NB4 (cell line): ENCODE results near the gene SPP2.
A peak's percentile ranks its signal among the peaks of the same experiment; 100 is the strongest.

Experiments used
- DNase-seq: peaks from one replicate; pipeline ENCODE4 v3.0.0; 2010; ENCODE audit warnings: low read depth
- H3K4me3 ChIP-seq: one replicate; pipeline ENCODE4 v1.5.1; 2011; ENCODE audit warnings: mild to moderate bottlenecking, low read depth, low read length, moderate library complexity
- MYC ChIP-seq: IDR thresholded peaks from 2 replicates; pipeline ENCODE4 v1.6.1; 2011; ENCODE audit warnings: low read depth, low read length
- POLR2A ChIP-seq: IDR thresholded peaks from 2 replicates; pipeline ENCODE4 v1.6.1; 2011; ENCODE audit warnings: mild to moderate bottlenecking; ENCODE audit not compliant: insufficient read length; ENCODE audit errors: extremely low read depth
- TF ChIP-seq, protein P1 (sequence below): IDR thresholded peaks from one replicate; pipeline ENCODE4 v1.5.1; 2012; ENCODE audit warnings: low read depth, low read length
- TF ChIP-seq, protein P2 (sequence below): IDR thresholded peaks from 2 replicates; pipeline ENCODE4 v1.6.1; 2011; ENCODE audit warnings: low read depth, low read length

SPP2 gene

DNA sequence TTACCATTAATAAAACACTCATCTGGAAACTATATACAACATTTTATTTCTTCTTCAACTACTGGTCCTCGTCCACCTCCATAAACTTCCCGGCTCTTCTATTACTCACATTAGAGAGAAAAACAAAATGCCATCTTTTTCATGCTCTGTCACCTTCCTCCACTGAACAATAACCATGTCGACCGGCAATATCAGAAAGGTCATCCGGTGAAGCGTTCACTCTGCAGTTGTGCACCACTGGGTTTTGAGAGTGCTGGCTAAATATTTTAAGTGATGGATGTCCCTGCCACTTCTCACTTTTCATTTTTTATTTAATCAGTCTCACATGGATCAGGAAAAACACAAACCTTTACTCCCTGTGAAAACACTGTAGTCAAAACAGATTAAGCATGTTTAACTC is 48.2 kb downstream of the SPP2 start:
- no peak for DNase-seq
- no peak for TF ChIP-seq MYC
- TF ChIP-seq, protein P1, sequence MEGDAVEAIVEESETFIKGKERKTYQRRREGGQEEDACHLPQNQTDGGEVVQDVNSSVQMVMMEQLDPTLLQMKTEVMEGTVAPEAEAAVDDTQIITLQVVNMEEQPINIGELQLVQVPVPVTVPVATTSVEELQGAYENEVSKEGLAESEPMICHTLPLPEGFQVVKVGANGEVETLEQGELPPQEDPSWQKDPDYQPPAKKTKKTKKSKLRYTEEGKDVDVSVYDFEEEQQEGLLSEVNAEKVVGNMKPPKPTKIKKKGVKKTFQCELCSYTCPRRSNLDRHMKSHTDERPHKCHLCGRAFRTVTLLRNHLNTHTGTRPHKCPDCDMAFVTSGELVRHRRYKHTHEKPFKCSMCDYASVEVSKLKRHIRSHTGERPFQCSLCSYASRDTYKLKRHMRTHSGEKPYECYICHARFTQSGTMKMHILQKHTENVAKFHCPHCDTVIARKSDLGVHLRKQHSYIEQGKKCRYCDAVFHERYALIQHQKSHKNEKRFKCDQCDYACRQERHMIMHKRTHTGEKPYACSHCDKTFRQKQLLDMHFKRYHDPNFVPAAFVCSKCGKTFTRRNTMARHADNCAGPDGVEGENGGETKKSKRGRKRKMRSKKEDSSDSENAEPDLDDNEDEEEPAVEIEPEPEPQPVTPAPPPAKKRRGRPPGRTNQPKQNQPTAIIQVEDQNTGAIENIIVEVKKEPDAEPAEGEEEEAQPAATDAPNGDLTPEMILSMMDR, result no peak
- no peak for TF ChIP-seq POLR2A
- TF ChIP-seq, protein P2, sequence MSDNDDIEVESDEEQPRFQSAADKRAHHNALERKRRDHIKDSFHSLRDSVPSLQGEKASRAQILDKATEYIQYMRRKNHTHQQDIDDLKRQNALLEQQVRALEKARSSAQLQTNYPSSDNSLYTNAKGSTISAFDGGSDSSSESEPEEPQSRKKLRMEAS, result no peak
- no peak overlapping the region for H3K4me3 ChIP-seq

DNA sequence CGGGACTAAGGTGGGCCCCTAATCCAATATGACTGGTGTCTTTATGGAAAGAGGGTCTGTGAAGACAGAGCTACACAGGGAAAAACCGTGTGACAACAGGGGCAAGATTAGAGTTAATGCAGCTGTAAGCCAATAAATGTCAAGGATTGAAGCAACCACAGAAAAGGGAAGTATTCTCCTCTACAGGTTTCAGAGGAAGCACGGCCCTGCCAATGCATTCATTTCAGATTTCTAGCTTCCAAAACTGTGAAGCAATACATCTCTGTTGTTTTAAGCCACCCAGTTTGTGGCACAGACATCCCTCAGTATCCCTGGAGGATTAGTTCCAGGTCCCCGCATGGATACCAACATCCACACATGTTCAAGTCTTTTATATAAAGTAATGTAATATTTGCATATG is 48.8 kb downstream of the SPP2 start:
- peak; percentile 34 for DNase-seq
- H3K4me3 ChIP-seq, result no peak overlapping the region
- no peak for TF ChIP-seq MYC
- TF ChIP-seq, protein P1, result no peak
- no peak for TF ChIP-seq POLR2A
- TF ChIP-seq, protein P2, result no peak

DNA sequence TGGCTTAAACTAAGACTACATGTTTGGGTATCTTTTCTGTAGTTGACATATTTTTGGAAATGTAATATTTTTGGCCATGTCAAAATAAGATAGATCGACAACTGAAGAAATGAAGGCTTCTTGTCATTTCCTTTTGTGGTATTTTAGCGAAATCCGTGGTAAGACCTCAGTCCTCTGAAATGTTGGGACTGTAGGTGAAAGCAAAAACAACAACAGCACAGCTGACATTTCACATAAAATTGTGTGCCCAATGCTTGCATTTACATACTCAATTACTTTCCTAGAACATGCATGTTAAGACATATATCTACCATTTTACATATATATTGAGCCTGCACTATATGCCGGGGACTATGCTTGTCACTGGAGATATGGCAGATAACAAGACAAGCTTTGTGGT is 50.2 kb downstream of the SPP2 start:
- H3K4me3 ChIP-seq, result no peak overlapping the region
- TF ChIP-seq MYC, result no peak
- TF ChIP-seq, protein P2, result no peak
- no peak for TF ChIP-seq POLR2A
- TF ChIP-seq, protein P1, result no peak
- DNase-seq, result no peak

DNA sequence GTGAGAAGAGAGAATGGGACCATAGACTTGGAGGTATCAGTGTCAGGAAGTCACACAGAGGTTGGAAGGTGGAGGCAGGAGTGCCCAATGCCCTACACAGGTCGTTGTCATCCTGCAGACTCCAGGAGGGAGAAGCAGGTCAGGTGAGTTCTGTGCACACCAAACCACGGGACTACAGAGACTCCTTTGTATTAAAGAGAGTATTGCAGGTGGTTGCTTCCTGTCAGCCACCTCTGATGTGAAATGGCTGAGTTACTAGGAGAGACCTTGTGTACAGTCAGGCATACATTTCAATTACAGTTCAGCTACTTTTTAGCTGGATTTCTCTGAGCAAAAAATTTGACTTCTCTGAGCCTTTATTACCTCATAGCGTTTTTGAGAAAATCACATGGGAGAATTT is 51.6 kb downstream of the SPP2 start:
- TF ChIP-seq, protein P1, result no peak
- TF ChIP-seq POLR2A, result no peak
- no peak for TF ChIP-seq MYC
- TF ChIP-seq, protein P2, result no peak
- H3K4me3 ChIP-seq, result no peak overlapping the region
- DNase-seq, result no peak

DNA sequence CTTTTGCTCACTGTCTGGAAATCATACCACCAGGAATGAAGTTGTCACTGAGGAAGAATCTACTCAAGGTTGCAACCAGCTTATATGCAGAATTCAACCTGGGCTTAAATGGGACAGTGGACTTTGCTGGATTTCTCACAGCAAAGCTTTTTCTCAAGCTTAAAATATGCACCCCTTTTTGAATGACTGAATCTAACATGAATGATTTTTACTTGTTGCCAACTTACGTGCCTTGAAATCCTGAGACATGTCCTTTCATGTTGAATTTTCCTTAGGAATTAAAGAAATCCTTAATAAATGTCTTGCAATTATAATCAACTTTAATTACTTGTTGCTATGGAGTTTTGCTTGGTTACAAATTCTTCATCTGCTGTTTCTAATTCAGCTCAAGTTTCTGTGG is 57.4 kb downstream of the SPP2 start:
- TF ChIP-seq, protein P2, result no peak
- TF ChIP-seq, protein P1, result no peak
- no peak for TF ChIP-seq MYC
- no peak for TF ChIP-seq POLR2A
- no peak overlapping the region for H3K4me3 ChIP-seq
- no peak for DNase-seq

DNA sequence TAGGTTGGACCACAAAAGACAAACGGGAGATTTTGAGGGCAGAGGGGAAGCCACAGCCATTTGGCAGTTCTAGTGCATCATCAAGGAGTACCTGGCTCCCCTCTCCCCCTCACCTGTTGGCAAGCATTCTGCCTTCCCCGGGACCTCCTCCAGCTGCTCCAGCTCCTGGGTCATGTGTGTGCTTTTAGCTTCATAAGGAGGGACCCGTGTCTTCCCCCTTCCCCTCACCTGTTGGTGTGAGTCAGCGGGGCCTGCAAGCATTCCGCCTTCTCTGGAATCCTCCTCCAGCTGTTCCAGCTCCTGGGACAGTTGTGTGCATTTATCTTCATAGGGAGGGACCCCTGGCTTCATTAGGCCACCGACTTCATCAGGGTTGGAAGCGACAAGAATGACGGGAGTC is 58.8 kb downstream of the SPP2 start:
- TF ChIP-seq MYC (no peak), POLR2A (no peak)
- TF ChIP-seq, protein P2, result no peak
- TF ChIP-seq, protein P1, result no peak
- no peak for DNase-seq
- no peak overlapping the region for H3K4me3 ChIP-seq
